HEK293T (cell line): Measurements from ENCODE around the gene SLC38A10.

ENCODE experiments used
- CTCF ChIA-PET: fragments of 350-600 bp; formaldehyde crosslinking; extraction: SDS; loops from one replicate; lab custom pipeline; 2021; ENCODE audit warnings: antibody characterized with exemption, inconsistent platforms; lab: Yijun Ruan, JAX
- POLR2A ChIA-PET: fragments of 350-600 bp; formaldehyde crosslinking; extraction: SDS; loops from one replicate; lab custom pipeline; 2020; ENCODE audit warnings: antibody characterized with exemption, inconsistent platforms; lab: Yijun Ruan, JAX
- DNase-seq: peaks from one replicate; pipeline ENCODE4 v3.0.0; 2012; ENCODE audit warnings: mixed read lengths; ENCODE audit errors: extremely low spot score
- ARNT ChIP-seq: fragments of 450-650 bp; IDR thresholded peaks from 2 replicates; pipeline ENCODE4 v1.6.1; 2017; ENCODE audit warnings: mild to moderate bottlenecking
- BHLHE40 ChIP-seq: fragments of 450-650 bp; IDR thresholded peaks from 2 replicates; pipeline ENCODE4 v1.6.1; 2016; ENCODE audit warnings: mild to moderate bottlenecking, moderate library complexity, borderline replicate concordance
- CTBP1 ChIP-seq: fragments of 450-650 bp; IDR thresholded peaks from 2 replicates; pipeline ENCODE4 v1.6.1; 2016; ENCODE audit warnings: borderline replicate concordance
- ELF4 ChIP-seq: fragments of 450-650 bp; IDR thresholded peaks from 2 replicates; pipeline ENCODE4 v1.6.1; 2017; ENCODE audit warnings: antibody characterized with exemption
- FOXA1 ChIP-seq: fragments of 450-650 bp; IDR thresholded peaks from 2 replicates; pipeline ENCODE4 v1.6.1; 2016; ENCODE audit warnings: mild to moderate bottlenecking
- FOXK2 ChIP-seq: fragments of 450-650 bp; IDR thresholded peaks from 2 replicates; pipeline ENCODE4 v1.6.1; 2016; ENCODE audit warnings: mild to moderate bottlenecking
- FOXM1 ChIP-seq: fragments of 450-650 bp; IDR thresholded peaks from 2 replicates; pipeline ENCODE4 v1.6.1; 2017; ENCODE audit warnings: mild to moderate bottlenecking, borderline replicate concordance
- HDGF ChIP-seq: fragments of 450-650 bp; IDR thresholded peaks from 2 replicates; pipeline ENCODE4 v1.6.1; 2017; ENCODE audit warnings: antibody characterized with exemption, borderline replicate concordance
- L3MBTL2 ChIP-seq: fragments of 450-650 bp; conservative IDR thresholded peaks from 2 replicates; pipeline ENCODE4 v1.6.1; 2016; ENCODE audit warnings: mild to moderate bottlenecking
- LEF1 ChIP-seq: fragments of 450-650 bp; IDR thresholded peaks from 2 replicates; pipeline ENCODE4 v1.6.1; 2017; ENCODE audit warnings: mild to moderate bottlenecking, borderline replicate concordance
- NFRKB ChIP-seq: fragments of 450-650 bp; IDR thresholded peaks from 2 replicates; pipeline ENCODE4 v1.6.1; 2016; ENCODE audit warnings: mild to moderate bottlenecking, moderate library complexity
- SP1 ChIP-seq: fragments of 450-650 bp; IDR thresholded peaks from 2 replicates; pipeline ENCODE4 v1.6.1; 2017
- SUZ12 ChIP-seq: fragments of 450-650 bp; IDR thresholded peaks from 2 replicates; pipeline ENCODE4 v1.6.1; 2016; ENCODE audit warnings: mild to moderate bottlenecking
- TARDBP ChIP-seq: fragments of 450-650 bp; IDR thresholded peaks from 2 replicates; pipeline ENCODE4 v1.6.1; 2016
- ZNF384 ChIP-seq: fragments of 450-650 bp; IDR thresholded peaks from 2 replicates; pipeline ENCODE4 v1.6.1; 2016
- TF ChIP-seq, protein P1 (sequence below): fragments of 450-650 bp; IDR thresholded peaks from 2 replicates; pipeline ENCODE4 v1.6.1; 2016

The SLC38A10 gene

DNA sequence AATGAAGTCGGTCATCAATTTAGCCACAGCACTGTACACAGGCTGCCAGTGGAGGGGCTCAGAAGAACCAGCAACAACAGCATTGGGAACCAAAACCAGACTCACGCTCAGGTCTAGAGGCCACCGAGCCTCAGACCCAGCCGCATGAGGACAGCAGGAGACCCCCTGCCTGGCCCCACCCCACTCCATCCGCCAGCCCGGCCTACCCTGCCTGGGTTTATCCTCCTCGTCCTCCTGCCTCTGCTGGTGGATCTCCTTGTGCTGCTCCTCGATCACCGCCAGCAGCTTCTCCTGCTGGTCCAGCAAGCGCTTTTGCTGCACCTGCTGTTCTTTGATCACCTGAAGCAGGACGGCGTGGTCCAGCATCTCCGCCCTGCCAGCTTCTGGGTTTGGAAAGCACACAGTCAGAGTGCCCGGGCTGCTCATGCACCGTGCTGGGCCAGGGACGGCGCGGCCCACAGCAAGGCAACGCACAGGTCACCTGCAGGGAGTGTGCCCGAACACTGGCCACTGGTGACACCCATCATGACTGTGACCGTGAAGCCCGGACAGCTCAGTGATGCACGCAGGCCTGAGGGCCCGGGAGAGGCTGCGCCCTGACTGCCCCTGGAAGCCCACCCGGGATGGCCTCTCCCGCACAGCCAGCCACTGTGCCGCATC, 48.3 kb downstream of the SLC38A10 start:
- TF ChIP-seq FOXM1 (no peak), ELF4 (no peak), FOXK2 (no peak), ARNT (no peak), ZNF384 (no peak), FOXA1 (no peak), HDGF (no peak), CTBP1 (no peak), BHLHE40 (no peak), L3MBTL2 (no peak)
- TF ChIP-seq, protein P1, sequence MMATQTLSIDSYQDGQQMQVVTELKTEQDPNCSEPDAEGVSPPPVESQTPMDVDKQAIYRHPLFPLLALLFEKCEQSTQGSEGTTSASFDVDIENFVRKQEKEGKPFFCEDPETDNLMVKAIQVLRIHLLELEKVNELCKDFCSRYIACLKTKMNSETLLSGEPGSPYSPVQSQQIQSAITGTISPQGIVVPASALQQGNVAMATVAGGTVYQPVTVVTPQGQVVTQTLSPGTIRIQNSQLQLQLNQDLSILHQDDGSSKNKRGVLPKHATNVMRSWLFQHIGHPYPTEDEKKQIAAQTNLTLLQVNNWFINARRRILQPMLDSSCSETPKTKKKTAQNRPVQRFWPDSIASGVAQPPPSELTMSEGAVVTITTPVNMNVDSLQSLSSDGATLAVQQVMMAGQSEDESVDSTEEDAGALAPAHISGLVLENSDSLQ, result no peak
- DNase-seq, result no peak
- CTCF ChIA-PET, result no interaction called here
- POLR2A ChIA-PET, result interaction anchor here (1.1 to 1.2 kb wide), 2 partner anchors 8 to 113 kb away, joined by 3 to 5 read pairs; partner anchors contain the start of genes NDUFAF8 and TEPSIN

DNA sequence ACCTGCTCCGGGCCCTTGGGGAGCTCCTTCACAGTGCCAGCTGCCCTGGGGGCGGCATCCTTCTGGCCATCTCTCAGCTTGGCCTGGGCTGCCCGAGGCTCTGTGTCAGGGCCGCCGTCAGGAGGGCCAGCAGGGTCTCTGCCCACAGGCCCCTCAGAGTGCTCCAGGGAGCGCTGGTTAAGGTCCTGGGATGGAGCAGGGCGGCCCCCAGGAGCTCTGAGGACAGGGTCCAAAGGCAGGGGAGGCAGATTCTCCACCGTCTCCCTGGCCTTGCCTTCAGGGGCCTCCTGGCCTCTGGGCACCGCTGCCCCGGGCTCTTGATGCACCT, 48.8 kb downstream of the SLC38A10 start:
- ChIA-PET CTCF (no interaction called here), POLR2A (interaction anchor here (1.1 kb wide), 1 partner anchor 112 kb away, joined by 3 read pairs; no protein-coding TSS in a partner anchor)
- DNase-seq, result no peak
- TF ChIP-seq LEF1 (no peak), SP1 (no peak), HDGF (no peak), ELF4 (no peak), NFRKB (no peak), SUZ12 (no peak), FOXM1 (no peak), ZNF384 (no peak), ARNT (no peak), FOXA1 (no peak), BHLHE40 (no peak), L3MBTL2 (no peak), FOXK2 (no peak), CTBP1 (no peak), TARDBP (no peak)
- TF ChIP-seq, protein P1, result no peak

DNA sequence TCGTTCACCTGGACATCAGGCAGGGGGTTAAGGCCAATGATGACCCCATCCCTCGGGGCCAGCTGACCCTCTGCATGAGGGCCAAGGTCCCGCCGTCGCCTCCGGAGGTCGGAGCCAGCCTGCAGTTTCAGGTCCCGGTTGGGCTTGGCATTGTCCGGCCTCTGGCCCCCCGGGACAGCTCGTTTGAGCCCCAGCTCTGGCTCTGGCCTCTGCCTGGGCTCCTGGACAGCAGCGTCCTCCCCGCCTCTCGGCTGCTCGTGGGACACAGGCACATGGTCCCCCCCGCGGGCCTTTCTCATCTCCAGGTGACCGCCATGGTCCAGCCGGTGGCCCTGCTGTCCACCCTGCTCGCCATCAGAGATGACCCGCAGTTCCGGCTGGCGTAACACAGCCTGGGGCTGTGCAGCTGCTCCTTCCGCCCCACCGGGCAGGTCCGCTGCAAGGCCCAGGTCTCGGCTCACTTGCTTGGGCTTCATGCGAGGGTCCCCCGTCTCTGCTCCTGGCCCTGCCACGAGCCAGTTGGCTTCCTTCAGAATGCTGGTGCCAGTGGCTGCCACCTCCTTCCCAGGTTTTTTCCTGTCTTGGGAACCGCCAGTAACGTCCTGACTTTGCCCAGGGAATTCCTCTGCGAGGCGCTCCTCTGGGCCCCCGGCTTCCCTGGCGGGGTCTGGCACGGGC, 49.3 kb downstream of the SLC38A10 start:
- POLR2A ChIA-PET, result interaction anchor here (0.9 kb wide), 1 partner anchor 23 kb away, joined by 3 read pairs; the partner anchor contains the start of gene CEP131
- CTCF ChIA-PET, result interaction anchor here (0.5 to 1.6 kb wide), 2 partner anchors 22 to 111 kb away, joined by 3 read pairs; no protein-coding TSS in a partner anchor
- no peak for DNase-seq
- TF ChIP-seq FOXK2 (no peak), L3MBTL2 (no peak), SP1 (no peak), BHLHE40 (no peak), FOXA1 (no peak), CTBP1 (no peak), FOXM1 (no peak), ZNF384 (no peak), NFRKB (no peak)
- TF ChIP-seq, protein P1, result no peak

DNA sequence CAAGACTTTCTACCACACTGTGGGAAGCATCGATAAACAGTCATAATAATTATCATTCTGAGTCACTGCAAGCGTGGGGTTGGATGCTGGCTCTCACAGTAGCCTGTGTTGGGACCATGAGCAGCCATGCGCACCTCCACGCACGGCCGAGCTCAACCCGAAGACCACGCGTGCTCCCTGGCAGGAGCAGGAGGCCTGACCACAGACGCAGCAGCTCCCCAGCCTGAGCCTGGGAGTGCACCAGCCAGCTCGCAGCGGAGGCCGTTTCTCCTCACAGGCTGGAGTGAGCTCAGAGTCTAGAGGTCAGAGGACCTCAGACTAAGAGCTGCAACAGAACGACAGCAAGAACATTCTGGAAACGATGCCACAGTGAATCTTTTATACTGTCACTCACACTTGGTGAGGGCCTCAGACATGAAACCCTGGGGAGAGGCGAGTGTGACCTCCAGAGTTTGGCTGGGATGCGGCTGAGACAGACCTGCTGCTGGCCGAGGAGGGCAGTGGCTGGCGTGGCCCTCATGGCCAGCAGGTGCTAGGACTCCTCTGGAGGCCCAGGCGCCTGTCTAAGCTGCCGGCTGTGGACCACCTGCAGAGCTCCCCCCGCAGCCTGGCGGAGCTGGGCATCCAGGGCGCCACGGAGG, 50.0 kb downstream of the SLC38A10 start:
- ChIA-PET POLR2A (interaction anchor here (0.9 kb wide), 1 partner anchor 22 kb away, joined by 3 read pairs; the partner anchor contains the start of gene CEP131), CTCF (interaction anchor here (0.5 to 1.6 kb wide), 2 partner anchors 22 to 110 kb away, joined by 3 read pairs; no protein-coding TSS in a partner anchor)
- no peak for DNase-seq
- TF ChIP-seq ARNT (no peak), SP1 (no peak), ZNF384 (no peak)

DNA sequence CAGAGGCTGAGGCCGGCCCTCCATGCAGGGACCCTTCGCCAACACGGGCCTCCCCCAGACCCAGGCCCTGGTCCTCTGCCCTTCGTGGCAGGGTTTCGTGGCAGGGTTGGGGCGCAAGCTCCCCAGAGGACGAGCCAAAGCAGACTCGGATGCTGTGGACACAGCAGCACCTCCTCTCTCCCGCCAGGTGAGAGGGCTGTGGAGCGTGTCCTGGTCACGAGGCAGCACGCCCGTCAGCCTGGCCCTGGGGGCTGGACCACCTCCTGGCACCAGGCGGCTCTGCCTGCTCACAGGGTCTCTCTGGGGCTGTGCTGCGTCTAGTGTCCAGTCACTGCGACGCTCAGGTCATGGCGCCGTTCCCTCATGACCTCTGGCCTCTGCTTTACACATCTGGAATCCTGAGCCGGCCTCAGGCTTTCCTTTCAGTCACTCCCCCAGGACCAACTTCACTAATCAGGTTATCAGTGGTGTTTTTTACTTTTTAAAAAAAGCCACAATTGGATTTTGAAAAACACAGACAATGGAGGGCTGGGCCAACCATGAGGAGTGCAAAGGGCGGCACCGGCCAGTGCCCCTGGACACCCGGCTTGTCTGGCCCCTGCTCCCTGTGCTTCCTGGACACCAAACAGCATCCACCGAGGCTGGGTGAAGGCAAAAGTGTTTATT, 50.6 kb downstream of the SLC38A10 start:
- ChIA-PET POLR2A (interaction anchor here (0.9 kb wide), 1 partner anchor 22 kb away, joined by 3 read pairs; the partner anchor contains the start of gene CEP131), CTCF (interaction anchor here (0.5 to 1.6 kb wide), 2 partner anchors 23 to 103 kb away, joined by 3 read pairs; no protein-coding TSS in a partner anchor)
- DNase-seq, result no peak

More for the DNA sequence above, 50.6 kb downstream of the SLC38A10 start:
- TF ChIP-seq BHLHE40, result no peak
- no peak for TF ChIP-seq ZNF384
- TF ChIP-seq TARDBP, result no peak
- TF ChIP-seq FOXM1, result no peak
- TF ChIP-seq FOXK2, result no peak
- no peak for TF ChIP-seq HDGF
